ENCODE data around the gene PTPRD. TPM values are rescaled to one million over a fixed set of nuclear protein-coding genes. Genes with fewer than 3 reads are reported as not detected.
A peak's percentile ranks its signal among the peaks of the same experiment; 100 is the strongest.

PTPRD gene
- total RNA-seq, 1 experiment from 2014 or later, result 32.5 TPM

DNA sequence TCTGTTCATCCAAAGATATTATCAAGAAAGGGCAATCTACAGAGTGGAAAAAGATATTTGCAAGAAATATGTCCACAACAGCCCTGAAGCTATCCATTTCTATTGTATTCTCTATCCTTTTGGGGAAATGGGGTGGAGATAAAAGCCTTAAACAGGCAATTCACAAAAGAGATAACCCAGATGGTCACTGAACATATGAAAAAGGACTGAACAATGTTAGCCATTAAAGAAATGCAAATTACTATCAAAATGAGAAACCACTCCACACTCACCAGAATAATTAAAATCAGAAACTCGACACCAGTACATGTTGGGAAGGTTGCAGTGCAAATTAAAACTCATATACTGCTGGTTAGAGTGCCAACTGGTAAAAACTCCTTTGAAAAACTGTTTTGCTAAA, 1858.1 kb downstream of the PTPRD start:
- TF ChIP-seq, protein P1, sequence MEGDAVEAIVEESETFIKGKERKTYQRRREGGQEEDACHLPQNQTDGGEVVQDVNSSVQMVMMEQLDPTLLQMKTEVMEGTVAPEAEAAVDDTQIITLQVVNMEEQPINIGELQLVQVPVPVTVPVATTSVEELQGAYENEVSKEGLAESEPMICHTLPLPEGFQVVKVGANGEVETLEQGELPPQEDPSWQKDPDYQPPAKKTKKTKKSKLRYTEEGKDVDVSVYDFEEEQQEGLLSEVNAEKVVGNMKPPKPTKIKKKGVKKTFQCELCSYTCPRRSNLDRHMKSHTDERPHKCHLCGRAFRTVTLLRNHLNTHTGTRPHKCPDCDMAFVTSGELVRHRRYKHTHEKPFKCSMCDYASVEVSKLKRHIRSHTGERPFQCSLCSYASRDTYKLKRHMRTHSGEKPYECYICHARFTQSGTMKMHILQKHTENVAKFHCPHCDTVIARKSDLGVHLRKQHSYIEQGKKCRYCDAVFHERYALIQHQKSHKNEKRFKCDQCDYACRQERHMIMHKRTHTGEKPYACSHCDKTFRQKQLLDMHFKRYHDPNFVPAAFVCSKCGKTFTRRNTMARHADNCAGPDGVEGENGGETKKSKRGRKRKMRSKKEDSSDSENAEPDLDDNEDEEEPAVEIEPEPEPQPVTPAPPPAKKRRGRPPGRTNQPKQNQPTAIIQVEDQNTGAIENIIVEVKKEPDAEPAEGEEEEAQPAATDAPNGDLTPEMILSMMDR (conservative IDR thresholded peaks at IDR 0.05), result no peak
- Histone ChIP-seq H4K8ac (replicated peaks; ENCODE audit: insufficient read length, low read depth, low read length) (no peak overlapping the region), H2AFZ (ENCODE audit: low read length) (no peak overlapping the region), H2BK5ac (ENCODE audit: insufficient read length, low read length) (no peak overlapping the region), H3K4ac (ENCODE audit: low read depth, low read length) (no peak overlapping the region), H3T11ph (ENCODE audit: low read length) (no peak overlapping the region), H3K4me1 (ENCODE audit: insufficient read depth, low read length) (0 out of 2 replicates have a peak, but pooled peaks cover 4% of the 10 kb centered on the region), H3K56ac (ENCODE audit: insufficient read length, low read depth, low read length) (no peak overlapping the region), H3K4me2 (ENCODE audit: insufficient read depth, insufficient read length, low read length) (no peak overlapping the region), H4K20me1 (ENCODE audit: control insufficient read depth, insufficient read depth, insufficient read length) (no peaks in the 10 kb centered on the region), H2BK12ac (ENCODE audit: insufficient read length, low read depth, low read length) (no peak overlapping the region), H3K18ac (ENCODE audit: insufficient read length, low read depth, low read length) (no peak overlapping the region), H4K5ac (ENCODE audit: insufficient read length, low read depth, low read length) (no peak overlapping the region), H3K79me1 (ENCODE audit: insufficient read depth, low read depth, low read length, poor library complexity, severe bottlenecking) (no peaks in the 10 kb centered on the region), H3K9me3 (ENCODE audit: control insufficient read depth, low read depth, low read length) (no peaks in the 10 kb centered on the region), H3K79me2 (ENCODE audit: insufficient read depth, low read length) (no peaks in the 10 kb centered on the region), H2BK120ac (ENCODE audit: low read depth, low read length, poor library complexity, severe bottlenecking) (no peak overlapping the region), H2AK5ac (ENCODE audit: insufficient read length, low read length) (no peak overlapping the region), H3K9ac (ENCODE audit: extremely low read depth, insufficient read length, low read length) (no peak overlapping the region), H3K23ac (ENCODE audit: insufficient read length, low read depth, low read length) (no peak overlapping the region), H3K27me3 (ENCODE audit: insufficient read depth, low read length) (no peaks in the 10 kb centered on the region), H3K14ac (ENCODE audit: insufficient read depth, low read length) (no peak overlapping the region), H4K91ac (ENCODE audit: insufficient read length, low read depth, low read length) (no peak overlapping the region), H3K23me2 (ENCODE audit: insufficient read length, low read depth, low read length, poor library complexity, severe bottlenecking) (no peaks in the 10 kb centered on the region), H3K27ac (ENCODE audit: insufficient read length, low read depth, low read length) (no peak overlapping the region), H2BK15ac (ENCODE audit: low read depth, low read length) (no peak overlapping the region), H2BK20ac (ENCODE audit: low read depth, low read length, poor library complexity, severe bottlenecking) (no peak overlapping the region)
- Mint-ChIP-seq H3K27ac (peak overlapping the region in 1 of 3 experiments; percentile 44; a peak in 1 of 7 replicates), H3K27me3 (ENCODE audit: low read depth) (no peaks in the 10 kb centered on the region), H3K4me3 (no peak overlapping the region), H3K9me3 (no peaks in the 10 kb centered on the region; a peak in 2 of 5 replicates), H3K36me3 (ENCODE audit: insufficient read depth in 1 of 3, low read depth in 3 of 3) (peaks cover 0 to 8% (median 4%) of the 10 kb centered on the region in 3 experiments; a peak in 4 of 7 replicates), H3K4me1 (peaks cover 29 to 31% of the 10 kb centered on the region in 2 experiments)
- DNase-seq, result no peak
- no CpG with 5 or more reads among the region's 1 CpG for WGBS (ENCODE audit: extremely low coverage, insufficient read length, low lambda C conversion rate)

Measured in H9 (cell line).